Activated B cell treated with CpG ODN at 0.5 μM for 24 hours (primary cell): ENCODE results near the gene KIF20B. TPM values are rescaled to one million over a fixed set of nuclear protein-coding genes. Genes with fewer than 3 reads are reported as not detected.
"Not testable (repeated sequence)": the region's sequence is repeated elsewhere in the genome, so short reads cannot be mapped to it uniquely, and the experiment has no call there.

Source experiments
- ATAC-seq: fragments of 200-7000 bp; cut with Tn5 transposase; one replicate; pipeline ENCODE4 v1.10.0; 2021; ENCODE audit warnings: low read depth, mild to moderate bottlenecking, moderate library complexity
- CTCF ChIA-PET: fragments of 350-600 bp; sonication (Branson Sonifier 250); formaldehyde crosslinking; loops from one replicate; lab custom pipeline; 2021; ENCODE audit warnings: antibody characterized with exemption; lab: Charles Lee
- POLR2A ChIA-PET: fragments of 350-600 bp; sonication (Branson Sonifier 250); formaldehyde crosslinking; loops from one replicate; lab custom pipeline; 2021; ENCODE audit warnings: antibody characterized with exemption; lab: Charles Lee
- DNase-seq: peaks from one replicate; pipeline ENCODE4 v3.0.0; 2022
- H3K27ac Mint-ChIP-seq: one replicate; pipeline ENCODE4 v1.8.0; 2020; ENCODE audit warnings: mixed read lengths
- H3K27me3 Mint-ChIP-seq: one replicate; pipeline ENCODE4 v1.8.0; 2021; ENCODE audit warnings: mixed read lengths
- H3K36me3 Mint-ChIP-seq: one replicate; pipeline ENCODE4 v1.8.0; 2021; ENCODE audit warnings: low read depth, mixed read lengths
- H3K4me1 Mint-ChIP-seq: one replicate; pipeline ENCODE4 v1.8.0; 2021; ENCODE audit warnings: mixed read lengths
- H3K4me3 Mint-ChIP-seq: one replicate; pipeline ENCODE4 v1.8.0; 2020; ENCODE audit warnings: mild to moderate bottlenecking, mixed read lengths
- H3K9me3 Mint-ChIP-seq: one replicate; pipeline ENCODE4 v1.8.0; 2020; ENCODE audit warnings: mixed read lengths
- intact Hi-C: fragments of 100-400 bp; cut with micrococcal nuclease; formaldehyde crosslinking; loops from one replicate; pipeline ENCODE4 v1.15.1; 2024
- total RNA-seq: library from RNA; stranded (reverse); gene quantifications from 2 replicates; pipeline ENCODE4 v1.2.3, GENCODE V29; 2022
- TF ChIP-seq, protein P1 (sequence below): fragments of 200-600 bp; IDR thresholded peaks from one replicate; pipeline ENCODE4 v1.8.0; 2022; ENCODE audit warnings: antibody characterized with exemption, mild to moderate bottlenecking

Gene KIF20B
- total RNA-seq, 1 donor from 2014 or later, result 24.0 TPM

DNA sequence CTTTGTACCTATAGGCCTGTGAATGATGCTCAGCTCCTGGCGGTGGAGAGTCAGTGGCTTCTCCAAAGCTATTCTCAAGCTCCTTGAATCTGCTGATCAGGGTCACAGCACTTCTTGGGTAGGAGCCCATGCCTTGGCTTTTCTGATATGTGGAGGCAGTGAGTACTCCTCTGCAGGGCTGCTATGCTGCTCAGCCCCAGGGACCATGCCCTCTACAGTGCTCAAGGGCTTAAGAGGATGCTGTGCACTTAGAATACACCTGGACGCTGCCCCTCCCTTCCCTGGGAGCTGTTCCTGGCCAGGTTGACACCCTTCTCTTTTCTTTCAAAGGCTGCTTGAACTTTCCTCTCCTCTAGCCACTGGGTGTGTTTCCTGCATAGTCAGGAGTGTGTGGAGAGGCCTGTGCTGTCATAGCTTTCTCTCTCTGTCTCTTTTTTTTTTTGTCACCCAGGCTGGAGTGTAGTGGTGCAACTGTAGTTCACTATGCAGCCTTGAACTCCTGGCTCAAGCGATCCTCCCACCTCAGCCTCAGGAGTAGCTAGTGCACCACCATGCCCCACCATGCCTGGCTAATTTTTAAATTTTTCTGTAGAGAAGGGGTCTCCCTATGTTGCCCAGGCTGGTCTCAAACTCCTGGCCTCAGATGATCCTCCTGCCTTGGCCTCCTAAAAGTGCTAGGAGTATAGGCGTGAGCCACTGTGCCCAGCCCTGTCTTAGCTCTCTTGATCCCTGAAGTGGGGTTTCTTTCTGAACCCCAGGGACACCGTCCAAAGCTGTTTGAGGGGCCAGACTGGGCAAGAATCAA, 113.9 kb downstream of the KIF20B start:
- H3K27ac Mint-ChIP-seq, result no peak overlapping the region
- DNase-seq (no peak), ATAC-seq (no peak)
- intact Hi-C loops, result no loop called here
- no peaks in the 10 kb centered on the region for H3K4me1 Mint-ChIP-seq
- no peaks in the 10 kb centered on the region for H3K36me3 Mint-ChIP-seq
- ChIA-PET POLR2A (no interaction called here), CTCF (no interaction called here)
- H3K9me3 Mint-ChIP-seq, result peaks cover 12% of the 10 kb centered on the region
- H3K4me3 Mint-ChIP-seq, result no peak overlapping the region
- TF ChIP-seq, protein P1, sequence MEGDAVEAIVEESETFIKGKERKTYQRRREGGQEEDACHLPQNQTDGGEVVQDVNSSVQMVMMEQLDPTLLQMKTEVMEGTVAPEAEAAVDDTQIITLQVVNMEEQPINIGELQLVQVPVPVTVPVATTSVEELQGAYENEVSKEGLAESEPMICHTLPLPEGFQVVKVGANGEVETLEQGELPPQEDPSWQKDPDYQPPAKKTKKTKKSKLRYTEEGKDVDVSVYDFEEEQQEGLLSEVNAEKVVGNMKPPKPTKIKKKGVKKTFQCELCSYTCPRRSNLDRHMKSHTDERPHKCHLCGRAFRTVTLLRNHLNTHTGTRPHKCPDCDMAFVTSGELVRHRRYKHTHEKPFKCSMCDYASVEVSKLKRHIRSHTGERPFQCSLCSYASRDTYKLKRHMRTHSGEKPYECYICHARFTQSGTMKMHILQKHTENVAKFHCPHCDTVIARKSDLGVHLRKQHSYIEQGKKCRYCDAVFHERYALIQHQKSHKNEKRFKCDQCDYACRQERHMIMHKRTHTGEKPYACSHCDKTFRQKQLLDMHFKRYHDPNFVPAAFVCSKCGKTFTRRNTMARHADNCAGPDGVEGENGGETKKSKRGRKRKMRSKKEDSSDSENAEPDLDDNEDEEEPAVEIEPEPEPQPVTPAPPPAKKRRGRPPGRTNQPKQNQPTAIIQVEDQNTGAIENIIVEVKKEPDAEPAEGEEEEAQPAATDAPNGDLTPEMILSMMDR, result no peak
- H3K27me3 Mint-ChIP-seq, result peaks cover 17% of the 10 kb centered on the region

DNA sequence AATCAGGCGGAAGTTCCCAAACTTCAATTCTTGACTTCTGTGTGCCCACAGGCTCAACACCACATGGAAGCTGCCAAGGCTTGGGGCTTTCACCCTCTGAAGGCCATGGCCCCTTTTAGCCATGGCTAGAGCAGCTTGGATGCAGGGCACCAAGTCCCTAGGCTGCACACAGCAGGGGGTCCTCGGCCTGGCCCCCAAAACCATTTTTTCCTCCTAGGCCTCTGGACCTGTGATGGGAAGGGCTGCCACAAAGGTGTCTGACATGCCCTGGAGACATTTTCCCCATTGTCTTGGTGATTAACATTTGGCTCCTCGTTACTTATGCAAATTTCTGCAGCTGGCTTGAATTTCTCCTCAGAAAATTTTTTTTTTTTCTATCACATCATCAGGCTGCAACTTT, 117.6 kb downstream of the KIF20B start:
- H3K27ac Mint-ChIP-seq, DNase-seq, POLR2A ChIA-PET, intact Hi-C loops, H3K4me3 Mint-ChIP-seq, ATAC-seq, H3K36me3 Mint-ChIP-seq, CTCF ChIA-PET, H3K4me1 Mint-ChIP-seq: not testable (repeated sequence)
- Mint-ChIP-seq H3K27me3 (peaks cover 17% of the 10 kb centered on the region), H3K9me3 (peaks cover 12% of the 10 kb centered on the region)

Other genes starting within 250 kb of the KIF20B start
- not detected in 2 replicates for gene SLC16A12, start 166.0 kb upstream of the KIF20B start, total RNA-seq
- 1.8 and 1.9 TPM in 2 replicates for gene PANK1, start 56.3 kb upstream of the KIF20B start, total RNA-seq